ENCODE measurements around the gene TBATA.
"Not testable (repeated sequence)": the region's sequence is repeated elsewhere in the genome, so short reads cannot be mapped to it uniquely, and the experiment has no call there.

TBATA gene

GRCh38 chr10:70779088-70779487, 6.1 kb downstream of the TBATA start:
- no peak for DNase-seq (ENCODE audit: low spot score)

DNA sequence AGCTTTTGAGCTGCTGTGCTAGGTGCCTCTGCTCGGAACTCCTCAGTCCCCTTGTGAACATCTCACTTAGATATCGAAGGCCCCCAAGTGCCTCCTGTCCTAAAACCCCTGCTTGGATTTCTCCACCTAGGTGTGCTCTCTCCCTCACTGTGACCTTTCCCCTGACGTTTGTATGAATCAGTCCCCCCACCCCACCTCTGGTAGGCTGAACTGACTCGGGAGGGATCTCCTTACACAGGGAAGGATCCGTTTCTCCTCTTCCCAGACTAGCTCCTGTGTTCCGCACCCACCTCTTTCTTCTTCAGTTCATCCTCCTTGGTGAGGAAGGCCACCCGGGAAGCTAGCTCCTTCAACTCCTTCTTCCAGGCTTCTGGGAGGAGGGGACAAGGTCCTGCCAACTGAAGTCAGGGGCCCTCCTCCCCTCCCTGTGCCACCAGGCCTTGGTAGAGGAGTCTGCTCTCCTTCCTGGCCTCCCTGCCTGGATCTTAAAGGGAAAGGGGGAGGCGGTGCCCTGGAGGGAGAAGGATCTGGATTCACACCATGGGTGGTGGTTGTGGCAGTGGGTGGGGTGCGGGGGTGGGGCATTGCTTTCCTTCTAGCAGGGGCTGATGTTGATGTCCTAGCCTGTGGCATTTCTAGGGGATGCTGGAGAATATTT, 6.8 kb downstream of the TBATA start:
- no peak for DNase-seq (ENCODE audit: low spot score)

DNA sequence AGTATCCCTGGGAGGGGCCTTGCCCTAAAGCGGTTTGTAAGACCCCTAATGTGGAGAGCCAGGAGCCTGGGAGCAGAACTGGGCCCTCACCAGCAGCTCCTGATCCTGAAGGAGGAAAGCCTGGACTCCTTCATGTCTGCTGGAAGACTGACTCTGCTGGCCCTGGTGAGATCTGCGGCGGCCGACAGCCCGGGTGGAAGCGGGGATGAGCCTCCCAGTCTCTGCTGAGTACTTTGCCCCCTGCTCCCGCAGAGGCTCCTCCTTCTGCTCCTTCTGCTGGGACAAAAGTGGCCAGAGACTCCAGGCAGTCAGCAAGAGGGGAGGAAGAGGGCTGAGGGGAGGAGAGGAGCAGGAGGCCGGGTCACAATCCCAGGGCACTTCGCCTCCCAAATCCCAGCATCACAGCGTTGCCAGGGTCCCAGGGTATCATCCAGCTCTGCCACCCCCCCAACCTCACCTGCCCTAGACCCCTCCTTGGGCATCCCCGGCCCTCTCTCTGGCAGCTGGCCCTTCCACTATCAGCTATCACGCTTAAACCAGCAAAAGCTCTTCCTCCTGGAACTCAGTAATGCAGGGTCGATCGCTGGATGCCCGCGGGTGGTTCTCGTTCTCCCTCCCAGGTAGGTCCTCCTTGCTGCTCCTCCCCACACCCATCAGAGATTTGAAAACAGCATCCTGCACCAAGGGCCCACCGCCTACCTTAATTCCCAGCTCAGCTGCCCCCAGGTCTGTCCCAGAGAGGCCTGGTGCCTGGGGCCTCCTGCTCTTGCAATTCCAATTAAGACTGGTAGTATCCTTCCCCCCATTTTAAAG, 7.9 kb downstream of the TBATA start:
- DNase-seq (ENCODE audit: low spot score) = no peak

DNA sequence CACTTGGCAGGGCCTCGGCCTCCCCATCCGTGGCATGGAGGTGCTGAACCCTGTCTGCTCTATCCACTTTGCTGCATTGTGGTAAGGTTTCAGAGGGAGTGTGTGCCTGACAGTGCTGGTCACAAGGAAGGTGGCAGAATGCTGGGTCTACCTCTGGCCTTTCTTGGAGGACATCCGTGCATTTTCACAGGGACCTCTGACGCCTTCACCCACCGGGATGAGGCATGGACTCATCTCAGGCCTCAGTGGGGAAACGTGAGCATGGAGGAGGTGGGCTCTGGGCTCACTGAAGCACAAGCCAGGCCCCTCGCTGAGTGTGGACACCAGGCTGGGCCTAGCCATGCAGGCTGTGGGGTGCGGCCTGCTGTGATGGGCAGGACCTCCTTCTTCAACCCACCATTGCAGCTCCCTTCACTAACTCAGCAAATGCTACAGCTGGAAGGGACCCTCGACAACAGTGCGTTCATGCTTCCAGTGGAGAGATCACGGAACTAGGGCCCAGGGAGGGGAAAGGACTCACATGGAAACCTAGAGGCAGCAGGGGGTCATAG, 8.6 kb downstream of the TBATA start:
- DNase-seq (ENCODE audit: low spot score) = no peak

GRCh38 chr10:70775679-70776454, 9.3 kb downstream of the TBATA start:
- DNase-seq (ENCODE audit: low spot score) = no peak

DNA sequence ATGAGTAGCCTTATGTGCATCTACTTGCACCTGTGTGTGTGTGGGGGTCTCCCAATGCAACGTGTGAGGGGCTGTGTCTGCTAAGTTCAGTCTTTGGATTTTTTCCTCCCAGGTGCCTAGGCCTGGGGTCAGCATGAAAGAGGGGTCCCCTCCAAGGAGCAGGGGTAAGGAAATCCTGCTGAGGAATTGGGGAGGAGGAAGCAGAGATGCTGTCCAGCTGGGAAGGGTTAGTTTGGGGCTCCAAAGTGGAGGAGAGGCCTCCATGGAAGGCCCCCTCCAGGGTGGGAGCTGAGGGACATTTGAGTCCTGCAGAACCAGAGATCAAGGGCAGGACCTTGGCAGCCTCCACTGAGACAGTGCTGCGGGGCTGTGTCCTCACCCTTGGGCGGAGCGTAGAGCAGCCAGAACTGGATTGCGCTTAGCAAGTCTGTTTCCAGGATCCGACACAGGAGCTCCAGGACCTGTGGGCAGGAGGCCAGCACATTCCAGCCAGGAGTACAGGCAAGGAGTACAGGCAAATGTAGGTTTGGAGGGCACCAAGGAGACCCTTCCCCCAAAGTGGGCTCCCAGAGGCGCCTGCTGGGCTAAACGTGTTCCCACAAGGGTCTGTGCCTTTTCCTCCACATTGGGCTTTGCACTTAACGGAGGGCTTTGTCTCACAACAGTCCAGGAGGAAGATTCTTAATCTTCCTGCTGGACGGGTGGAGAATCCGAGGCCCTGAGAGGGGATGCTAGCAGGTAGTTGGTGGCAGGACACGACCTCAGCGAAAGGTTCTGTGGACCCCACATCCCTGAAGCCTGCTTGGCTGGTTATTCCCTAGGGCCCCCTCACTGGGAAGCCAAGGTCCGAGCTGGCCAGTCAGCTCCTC, 10.1 kb downstream of the TBATA start:
- DNase-seq (ENCODE audit: low spot score) = no peak

- no peak for DNase-seq (ENCODE audit: low spot score)
Observed at GRCh38 chr10:70773965-70774809, 11.0 kb downstream of the TBATA start.

- no peak for DNase-seq (ENCODE audit: low spot score)
Observed at GRCh38 chr10:70773461-70773860, 11.7 kb downstream of the TBATA start.

DNA sequence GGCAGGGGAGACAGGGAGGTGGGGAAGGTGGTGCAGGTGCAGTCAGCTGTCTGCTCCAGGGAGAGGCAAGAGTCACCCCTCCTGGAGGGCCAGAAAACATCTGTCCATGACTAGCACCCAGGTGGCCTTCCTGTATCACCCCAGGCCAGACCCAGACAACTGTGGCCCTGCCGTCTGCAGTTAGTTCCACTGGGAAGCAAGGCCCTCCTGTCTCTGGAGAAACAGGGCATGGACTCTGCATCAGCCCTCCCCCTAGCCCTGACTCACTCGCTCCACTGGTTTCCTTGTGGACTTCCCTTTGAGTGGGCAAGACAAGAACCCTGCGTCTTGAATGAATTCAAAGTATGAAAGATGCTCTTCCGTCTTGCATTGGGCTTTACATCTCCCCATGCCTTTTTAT, 12.6 kb downstream of the TBATA start:
- no peak for DNase-seq (ENCODE audit: low spot score)

DNA sequence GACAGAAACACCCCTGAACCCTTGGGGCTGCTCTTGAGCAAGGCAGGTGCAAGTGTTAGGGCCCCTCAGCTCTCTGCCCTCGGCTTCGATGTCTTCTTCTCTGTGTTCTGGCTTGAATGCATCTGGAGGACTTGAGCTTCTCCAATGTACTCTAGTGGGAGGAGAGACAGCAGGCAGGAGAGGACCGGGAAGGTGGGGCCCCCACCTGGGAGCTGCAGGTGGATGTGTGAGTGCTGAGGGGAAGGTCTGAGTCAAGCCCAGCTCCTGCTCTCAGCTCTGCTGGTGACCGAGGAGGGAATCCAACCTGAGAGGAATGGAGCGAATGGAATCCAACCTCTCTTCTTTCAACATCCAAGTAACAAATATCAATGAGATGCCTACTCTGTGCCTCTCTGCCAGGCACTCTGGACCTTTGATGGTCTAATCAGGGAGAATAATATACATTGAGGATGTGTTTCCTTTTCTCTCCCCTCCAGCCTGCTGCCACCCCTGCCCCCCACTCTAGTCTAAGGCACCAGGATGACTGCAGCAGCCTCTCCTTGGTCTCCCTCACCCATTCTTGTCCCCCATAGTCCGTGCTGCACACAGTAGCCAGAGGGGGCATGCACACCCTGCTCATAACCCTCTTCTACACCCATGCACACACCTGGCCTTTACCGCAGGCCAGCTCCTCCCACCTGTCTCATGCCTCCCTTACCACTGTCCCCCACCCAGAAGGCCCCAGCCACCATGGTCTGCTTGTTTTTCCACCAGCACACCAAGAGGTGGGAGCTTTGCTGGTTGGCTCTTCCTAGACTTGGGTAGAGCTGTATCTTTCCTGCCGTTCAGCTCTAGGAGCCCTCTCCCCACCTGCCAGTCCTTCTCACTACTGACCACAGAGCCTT, 13.6 kb downstream of the TBATA start:
- DNase-seq (ENCODE audit: low spot score) = no peak

DNA sequence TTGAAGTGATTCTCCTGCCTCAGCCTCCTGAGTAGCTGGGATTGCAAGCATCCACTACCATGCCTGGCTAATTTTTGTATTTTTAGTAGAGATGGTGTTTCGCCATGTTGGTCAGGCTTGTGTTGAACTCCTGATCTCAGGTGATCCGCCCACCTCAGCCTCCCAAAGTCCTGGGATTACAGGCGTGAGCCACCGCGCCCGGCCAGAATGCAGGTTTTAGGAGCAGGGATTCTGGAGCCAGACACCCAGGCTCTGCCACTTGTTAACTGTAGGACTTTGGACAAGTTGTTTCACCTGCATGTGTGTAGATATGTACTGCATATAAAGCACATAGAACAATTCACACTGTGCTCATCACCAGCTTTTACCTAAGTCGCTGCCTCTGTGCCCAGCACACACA, 14.7 kb downstream of the TBATA start:
- DNase-seq (ENCODE audit: low spot score) = not testable (repeated sequence)

DNA sequence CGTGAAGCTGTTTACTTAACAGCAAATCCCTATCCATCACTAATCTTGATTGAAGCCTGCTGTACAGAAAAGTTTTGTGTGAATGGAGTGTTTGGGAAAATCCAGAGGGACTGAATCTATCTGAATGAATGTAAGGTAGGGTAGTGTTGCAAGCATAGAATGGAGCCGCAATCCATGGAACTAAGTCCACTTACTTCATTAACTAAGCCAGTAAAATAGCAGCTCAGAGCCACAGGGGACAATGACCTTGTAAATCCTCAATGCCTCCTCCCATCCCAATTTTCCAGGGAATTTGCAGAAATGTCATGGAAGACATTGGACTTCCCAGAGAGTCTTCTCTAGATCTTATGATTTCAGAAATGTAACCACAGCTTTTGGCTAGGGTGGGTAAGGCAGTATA, 15.2 kb downstream of the TBATA start:
- DNase-seq (ENCODE audit: low spot score) = no peak

DNA sequence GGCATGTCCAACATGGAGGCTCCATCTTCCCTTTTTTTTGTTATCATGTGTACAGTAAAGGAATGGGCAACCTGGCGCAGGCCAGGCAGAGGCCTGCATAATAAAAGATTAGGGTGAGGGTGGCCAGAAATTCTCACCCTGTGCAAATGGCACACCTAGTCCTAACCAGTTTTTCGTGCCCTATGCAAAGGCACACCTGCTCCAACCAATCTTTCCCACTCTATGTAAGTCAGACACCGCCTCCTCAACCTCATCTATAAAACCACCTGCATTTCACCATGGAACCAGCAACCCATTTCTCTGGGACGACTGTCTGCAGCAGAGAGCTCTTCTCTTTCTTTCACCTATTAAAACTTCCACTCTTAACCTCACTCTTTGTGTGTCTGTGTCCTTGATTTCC, 16.1 kb downstream of the TBATA start:
- DNase-seq (ENCODE audit: low spot score) = peak; percentile 25

DNA sequence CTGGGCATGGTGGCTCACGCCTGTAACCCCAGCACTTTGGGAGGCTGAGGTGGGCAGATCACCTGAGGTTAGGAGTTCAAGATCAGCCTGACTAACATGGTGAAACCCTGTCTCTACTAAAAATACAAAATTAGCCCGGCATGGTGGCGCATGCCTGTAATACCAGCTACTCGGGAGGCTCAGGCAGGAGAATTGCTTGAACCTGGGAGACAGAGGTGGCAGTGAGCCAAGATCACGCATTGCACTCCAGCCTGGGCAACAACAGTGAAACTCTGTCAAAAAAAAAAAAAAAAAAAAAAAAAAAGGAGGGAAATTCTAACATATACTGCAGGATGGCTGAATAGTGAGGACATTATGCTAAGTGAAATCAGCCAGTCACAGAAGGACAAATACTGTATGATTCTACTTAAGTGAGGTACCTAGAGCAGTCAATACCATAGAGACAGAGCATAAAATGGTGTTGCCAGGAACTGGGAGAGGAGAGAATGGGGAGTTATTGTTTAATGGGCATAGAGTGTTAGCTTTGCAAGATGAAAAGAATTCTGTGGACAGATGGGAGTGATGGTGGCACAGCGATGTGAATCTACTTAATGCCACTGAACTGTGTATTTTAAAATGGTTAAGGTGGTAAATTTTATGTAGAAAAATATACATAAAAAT, 17.0 kb downstream of the TBATA start:
- not testable (repeated sequence) for DNase-seq (ENCODE audit: low spot score)

GRCh38 chr10:70765794-70766594, 19.2 kb downstream of the TBATA start:
- DNase-seq (ENCODE audit: low spot score) = peak; percentile 25

DNA sequence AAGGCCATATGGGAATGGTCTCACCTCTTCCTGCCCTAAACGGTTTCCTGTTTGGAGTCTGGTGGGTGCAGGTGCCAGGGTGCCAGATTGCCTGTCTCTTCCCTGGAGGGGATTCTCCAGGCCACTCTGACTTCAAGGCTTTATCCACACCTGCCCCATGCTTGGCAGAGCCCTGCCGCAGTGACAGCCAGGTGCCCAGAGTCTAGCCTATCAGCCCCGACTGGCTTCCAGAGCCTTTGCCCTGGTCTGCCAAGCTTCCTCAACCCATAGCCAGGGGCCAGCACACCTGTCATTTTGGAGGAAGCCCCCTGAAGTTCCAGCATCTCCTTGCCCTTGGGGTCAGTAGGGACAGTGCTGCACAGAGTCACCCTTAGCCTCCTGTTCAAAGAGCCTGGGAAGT, 21.6 kb downstream of the TBATA start:
- no peak for DNase-seq (ENCODE audit: low spot score)

- DNase-seq (ENCODE audit: low spot score) = no peak
Observed at GRCh38 chr10:70762441-70763175, 22.6 kb downstream of the TBATA start.

All from left forelimb (tissue), 1 donor.